ENCODE measurements around the gene POLE3.

The POLE3 gene

GRCh38 chr9:113425072-113425471, 14.6 kb upstream of the POLE3 start:
- in situ Hi-C loops (cut with HindIII; ENCODE audit: low sequenced_read_pairs), result loop anchor here (5.0 kb wide), 1 partner anchor 232 kb away; no protein-coding TSS in a partner anchor
- no peak overlapping the region for H3K4me3 ChIP-seq (ENCODE audit: low read depth, low read length)
- TF ChIP-seq CTCF (IDR thresholded peaks at IDR 0.05; ENCODE audit: low read depth, low read length, missing control alignments), result no peak
- DNase-seq (ENCODE audit: low read depth), result no peak

- no peak for DNase-seq (ENCODE audit: low read depth)
- in situ Hi-C loops (cut with HindIII; ENCODE audit: low sequenced_read_pairs), result no loop called here
- TF ChIP-seq CTCF (IDR thresholded peaks at IDR 0.05; ENCODE audit: low read depth, low read length, missing control alignments), result no peak
- H3K4me3 ChIP-seq (ENCODE audit: low read depth, low read length), result no peak overlapping the region
Observed at GRCh38 chr9:113421726-113422125, 11.3 kb upstream of the POLE3 start.

GRCh38 chr9:113417370-113417769, 6.9 kb upstream of the POLE3 start:
- no peak overlapping the region for H3K4me3 ChIP-seq (ENCODE audit: low read depth, low read length)
- no peak for DNase-seq (ENCODE audit: low read depth)
- TF ChIP-seq CTCF (IDR thresholded peaks at IDR 0.05; ENCODE audit: low read depth, low read length, missing control alignments), result no peak
- in situ Hi-C loops (cut with HindIII; ENCODE audit: low sequenced_read_pairs), result no loop called here

GRCh38 chr9:113416149-113416721, 5.8 kb upstream of the POLE3 start:
- DNase-seq (ENCODE audit: low read depth), result no peak
- no peak overlapping the region for H3K4me3 ChIP-seq (ENCODE audit: low read depth, low read length)
- in situ Hi-C loops (cut with HindIII; ENCODE audit: low sequenced_read_pairs), result no loop called here
- no peak for TF ChIP-seq CTCF (IDR thresholded peaks at IDR 0.05; ENCODE audit: low read depth, low read length, missing control alignments)

GRCh38 chr9:113409883-113410206, 630 bp downstream of the POLE3 start:
- in situ Hi-C loops (cut with HindIII; ENCODE audit: low sequenced_read_pairs), result no loop called here
- no peak for DNase-seq (ENCODE audit: low read depth)
- TF ChIP-seq CTCF (IDR thresholded peaks at IDR 0.05; ENCODE audit: low read depth, low read length, missing control alignments), result no peak
- H3K4me3 ChIP-seq (ENCODE audit: low read depth, low read length), result peak overlapping the region; percentile 94

GRCh38 chr9:113409481-113409880, 994 bp downstream of the POLE3 start:
- in situ Hi-C loops (cut with HindIII; ENCODE audit: low sequenced_read_pairs), result no loop called here
- H3K4me3 ChIP-seq (ENCODE audit: low read depth, low read length), result peak overlapping the region; percentile 94
- DNase-seq (ENCODE audit: low read depth), result no peak

More at GRCh38 chr9:113409481-113409880, 994 bp downstream of the POLE3 start:
- no peak for TF ChIP-seq CTCF (IDR thresholded peaks at IDR 0.05; ENCODE audit: low read depth, low read length, missing control alignments)
